NCI-H1694 treated with DMSO at 0.1 percent for 48 hours (cell line): Measurements from ENCODE around the gene PMF1.

ENCODE experiments used
- DNase-seq: peaks from one replicate; lab custom pipeline; 2025; lab: John Stamatoyannopoulos, UW

PMF1 gene

DNA sequence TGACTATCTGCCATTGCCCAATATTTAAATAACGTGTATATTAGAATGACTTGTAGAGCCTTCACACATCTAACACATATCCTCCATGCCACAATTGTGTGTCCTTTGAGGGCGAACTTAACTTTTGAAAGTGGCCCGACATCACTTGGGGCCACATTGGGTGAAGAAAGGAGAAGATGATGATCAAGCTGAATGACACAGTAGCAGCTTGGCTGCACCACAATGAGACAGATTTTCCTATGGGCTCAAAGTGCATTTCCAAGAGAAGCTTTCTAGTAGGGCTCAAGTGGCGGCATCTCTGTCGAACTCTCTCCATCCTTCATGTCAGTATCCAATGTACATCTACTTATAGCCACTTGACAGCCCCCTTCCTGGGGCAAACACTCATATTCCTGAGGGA is 25.4 kb downstream of the PMF1 start:
- no peak for DNase-seq

DNA sequence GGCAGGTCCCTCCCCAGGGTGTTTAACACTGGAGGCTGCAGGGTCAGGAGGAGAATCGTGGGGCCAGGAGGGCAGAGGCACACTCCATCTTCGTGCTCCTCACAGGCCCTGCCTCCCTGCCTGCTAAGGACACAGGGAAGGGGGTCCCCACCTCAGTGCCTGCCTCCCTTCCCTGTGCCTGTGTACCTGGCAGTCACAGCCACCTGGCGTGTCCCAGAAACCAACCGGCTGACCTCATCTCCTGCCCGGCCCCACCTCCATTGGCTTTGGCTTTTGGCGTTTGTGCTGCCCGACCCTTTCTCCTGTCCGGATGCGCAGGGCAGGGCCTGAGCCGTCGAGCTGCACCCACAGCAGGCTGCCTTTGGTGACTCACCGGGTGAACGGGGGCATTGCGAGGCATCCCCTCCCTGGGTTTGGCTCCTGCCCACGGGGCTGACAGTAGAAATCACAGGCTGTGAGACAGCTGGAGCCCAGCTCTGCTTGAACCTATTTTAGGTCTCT is 28.6 kb downstream of the PMF1 start:
- DNase-seq, result peak; percentile 21

DNA sequence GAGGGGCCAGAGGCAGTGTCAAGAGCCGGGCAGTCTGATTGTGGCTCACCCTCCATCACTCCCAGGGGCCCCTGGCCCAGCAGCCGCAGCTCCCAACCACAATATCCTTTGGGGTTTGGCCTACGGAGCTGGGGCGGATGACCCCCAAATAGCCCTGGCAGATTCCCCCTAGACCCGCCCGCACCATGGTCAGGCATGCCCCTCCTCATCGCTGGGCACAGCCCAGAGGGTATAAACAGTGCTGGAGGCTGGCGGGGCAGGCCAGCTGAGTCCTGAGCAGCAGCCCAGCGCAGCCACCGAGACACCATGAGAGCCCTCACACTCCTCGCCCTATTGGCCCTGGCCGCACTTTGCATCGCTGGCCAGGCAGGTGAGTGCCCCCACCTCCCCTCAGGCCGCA is 29.1 kb downstream of the PMF1 start, which contains the start of gene BGLAP:
Gene BGLAP (plus strand): TSS at position 259 of the 400 bp plus-strand sequence. CDS start 48 bp downstream, at position 307.
- DNase-seq, result no peak

DNA sequence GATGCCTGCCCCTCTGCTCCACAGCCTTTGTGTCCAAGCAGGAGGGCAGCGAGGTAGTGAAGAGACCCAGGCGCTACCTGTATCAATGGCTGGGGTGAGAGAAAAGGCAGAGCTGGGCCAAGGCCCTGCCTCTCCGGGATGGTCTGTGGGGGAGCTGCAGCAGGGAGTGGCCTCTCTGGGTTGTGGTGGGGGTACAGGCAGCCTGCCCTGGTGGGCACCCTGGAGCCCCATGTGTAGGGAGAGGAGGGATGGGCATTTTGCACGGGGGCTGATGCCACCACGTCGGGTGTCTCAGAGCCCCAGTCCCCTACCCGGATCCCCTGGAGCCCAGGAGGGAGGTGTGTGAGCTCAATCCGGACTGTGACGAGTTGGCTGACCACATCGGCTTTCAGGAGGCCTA is 29.9 kb downstream of the PMF1 start:
- no peak for DNase-seq

DNA sequence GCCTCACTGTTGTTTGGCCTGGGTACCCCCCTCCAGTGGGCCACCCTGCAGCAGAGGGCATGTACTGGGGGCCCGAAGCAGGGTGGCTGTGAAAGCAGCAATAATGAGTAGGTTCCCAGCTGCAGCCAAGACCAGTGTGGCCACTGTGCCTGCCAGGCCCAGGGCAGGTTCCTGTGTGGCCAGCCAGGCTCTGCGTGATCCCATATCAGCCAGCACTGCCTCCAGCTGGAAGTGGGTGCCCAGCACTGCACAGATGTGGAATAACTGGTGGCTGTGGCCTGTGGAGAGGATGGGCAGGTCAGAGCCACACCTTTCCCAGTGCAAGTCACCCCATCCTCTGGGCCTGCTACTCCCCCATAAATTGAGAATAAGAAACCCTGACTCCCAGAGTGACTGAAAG is 31.3 kb downstream of the PMF1 start:
- DNase-seq, result no peak

DNA sequence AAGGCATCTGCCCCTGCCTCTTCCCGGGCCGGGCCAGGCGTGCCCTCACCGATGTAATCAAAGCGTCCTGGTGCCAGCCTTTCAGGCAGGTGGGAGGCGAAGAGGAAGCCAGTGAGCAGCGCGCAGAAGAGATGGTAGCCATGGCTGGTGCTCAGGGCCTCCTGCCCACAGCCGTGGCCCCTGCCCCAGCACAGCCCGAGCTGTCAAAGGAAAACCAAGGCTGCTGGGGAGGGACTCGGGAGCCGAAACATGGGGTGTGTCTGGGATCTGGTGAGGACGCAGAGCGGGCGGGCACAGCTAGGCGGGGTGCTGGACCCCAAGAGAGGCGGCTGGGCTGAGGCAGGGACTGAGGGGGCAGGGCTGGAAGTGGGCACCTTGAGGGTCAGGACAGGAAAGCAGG is 31.9 kb downstream of the PMF1 start:
- no peak for DNase-seq

DNA sequence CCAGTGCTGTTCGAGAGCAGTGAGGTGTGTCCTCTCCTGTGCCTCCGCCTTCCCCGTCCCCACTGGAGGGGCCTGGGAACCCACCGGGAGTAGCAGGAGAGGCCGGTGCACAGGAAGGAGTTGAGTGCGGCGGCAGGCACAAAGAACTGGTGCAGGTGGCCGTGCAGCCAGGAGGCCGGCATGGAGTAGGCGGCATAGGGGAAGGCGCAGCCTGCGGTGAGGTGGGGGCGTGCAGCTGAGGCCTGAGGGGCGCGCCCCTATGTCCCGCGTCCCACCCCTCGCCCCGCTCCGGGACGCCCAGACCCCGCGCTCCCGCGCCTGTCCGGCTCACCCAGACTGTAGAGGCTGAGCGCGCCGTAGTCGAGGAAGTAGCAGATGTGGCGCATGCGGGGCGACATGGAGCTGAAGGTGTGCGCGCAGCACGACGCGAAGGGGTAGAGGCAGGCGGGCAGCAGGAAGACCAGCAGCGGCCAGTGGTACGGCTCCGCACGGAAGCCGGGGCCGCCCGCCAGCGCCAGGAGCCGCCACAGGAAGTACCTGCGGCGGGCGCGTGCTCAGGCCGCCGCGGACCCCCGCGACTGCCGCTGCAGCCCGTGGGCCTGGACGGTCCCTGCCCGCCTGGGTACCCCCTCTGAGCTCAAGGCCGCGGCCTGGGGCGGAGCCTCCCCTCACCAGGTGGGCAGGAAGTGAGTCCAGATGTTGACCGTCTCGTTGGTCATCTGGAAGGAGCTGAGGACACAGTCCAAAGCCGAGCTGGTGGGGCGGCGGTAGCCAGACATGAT is 32.8 kb downstream of the PMF1 start:
- peak; percentile 26 for DNase-seq

DNA sequence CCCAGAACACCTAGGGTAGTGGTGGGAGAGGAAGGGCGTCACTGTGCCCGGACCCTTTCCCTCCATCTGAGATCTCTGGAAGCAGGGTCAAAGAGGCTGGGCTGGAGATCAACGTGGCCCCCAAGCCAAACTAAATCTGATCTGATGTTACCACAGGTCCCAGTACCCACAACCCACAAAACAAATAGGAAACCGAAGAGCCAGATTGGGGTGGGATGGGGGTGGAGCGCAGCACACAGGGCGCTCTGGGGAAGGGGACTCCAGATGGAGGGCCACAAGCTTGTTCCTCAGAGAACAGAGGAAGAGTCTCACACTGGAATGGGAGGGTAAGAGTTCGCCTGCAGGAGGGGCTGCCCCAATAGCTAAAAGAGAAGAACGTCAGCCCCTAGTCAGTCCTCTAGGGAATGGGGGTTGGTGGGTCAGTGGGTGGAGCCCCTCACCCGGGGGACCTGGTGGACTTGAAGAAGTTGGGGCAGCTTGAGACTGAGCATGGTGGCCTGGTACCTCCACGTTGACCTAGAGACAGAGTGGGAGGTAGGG is 33.5 kb downstream of the PMF1 start:
- DNase-seq, result no peak

DNA sequence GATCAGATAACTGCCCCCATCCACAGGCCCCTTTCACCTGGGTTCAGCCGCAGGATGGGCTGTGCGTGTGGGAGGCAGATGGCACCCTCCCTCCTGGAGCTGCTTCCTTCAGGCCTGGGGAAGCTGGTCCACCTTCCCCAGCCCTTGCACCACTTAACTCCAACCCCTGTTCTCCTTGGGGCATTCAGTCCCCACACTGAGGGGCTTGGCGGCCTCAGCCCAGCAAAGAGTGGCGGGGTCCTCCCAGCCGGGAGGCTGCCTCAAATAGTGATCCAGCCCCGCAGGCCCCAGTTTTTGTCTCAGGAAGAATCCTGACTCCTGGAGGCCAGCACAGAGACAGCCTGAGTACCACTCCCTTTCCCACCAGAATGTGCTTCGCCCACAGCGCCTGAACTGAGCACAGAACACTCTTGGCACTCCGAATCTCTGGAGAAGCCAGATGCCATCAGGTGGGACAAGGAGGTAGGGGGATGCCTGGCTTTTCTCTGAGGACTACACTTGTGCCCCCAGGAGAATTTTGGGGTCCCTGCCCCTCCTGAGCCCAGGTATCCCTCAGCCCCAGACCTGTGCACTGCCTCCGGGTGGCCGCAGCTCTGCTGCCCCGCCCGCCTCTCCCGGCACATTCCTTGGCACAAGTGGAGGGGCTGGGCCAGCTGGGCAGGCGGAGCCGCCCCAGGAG is 34.1 kb downstream of the PMF1 start:
- no peak for DNase-seq

DNA sequence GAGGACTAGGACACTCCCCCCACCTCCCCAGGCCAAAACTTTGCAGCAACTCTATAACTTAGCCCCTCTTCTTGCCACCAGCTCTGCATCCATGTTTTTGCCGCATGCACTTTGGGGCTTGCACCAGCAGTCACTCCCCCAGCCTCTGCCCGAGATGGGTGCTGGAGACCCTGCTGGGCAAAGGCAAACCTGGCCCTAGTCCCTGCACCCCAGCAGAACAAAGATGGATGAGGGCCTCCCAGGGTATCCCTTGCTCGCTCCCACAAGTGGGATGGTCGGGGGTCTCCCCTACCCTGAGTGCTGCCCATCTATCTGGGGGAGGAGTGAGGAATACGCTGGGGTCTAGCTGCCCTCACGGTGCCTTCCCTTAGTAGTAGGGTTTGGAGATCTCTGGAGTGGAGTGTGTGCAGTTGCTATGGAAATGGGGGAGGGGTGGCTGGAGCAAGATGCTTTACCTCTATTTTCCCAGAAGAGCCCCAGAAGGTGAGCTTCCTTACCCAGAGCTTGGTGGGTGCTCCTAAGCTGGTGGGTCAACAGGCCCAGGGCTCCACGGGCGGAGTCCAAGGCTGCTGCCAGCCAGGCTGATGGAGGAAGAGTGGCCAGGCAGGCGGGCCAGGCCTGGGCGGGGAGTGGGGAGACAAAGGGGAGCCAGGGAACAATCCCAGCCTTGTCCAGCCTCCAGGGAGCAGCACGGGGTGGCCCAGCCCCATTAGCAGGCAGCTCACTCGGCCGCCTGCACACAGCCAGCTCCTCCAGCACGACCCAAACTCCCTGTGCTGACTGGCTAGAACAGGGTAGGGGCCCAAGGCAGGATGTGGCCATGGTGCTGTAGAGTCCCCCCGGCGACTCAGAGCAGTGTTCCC is 34.9 kb downstream of the PMF1 start, which contains the start of gene PAQR6:
Gene PAQR6 (minus strand): TSS at position 597 of the 863 bp plus-strand sequence. CDS start 1,325 bp downstream, outside the sequence.
- DNase-seq, result no peak

DNA sequence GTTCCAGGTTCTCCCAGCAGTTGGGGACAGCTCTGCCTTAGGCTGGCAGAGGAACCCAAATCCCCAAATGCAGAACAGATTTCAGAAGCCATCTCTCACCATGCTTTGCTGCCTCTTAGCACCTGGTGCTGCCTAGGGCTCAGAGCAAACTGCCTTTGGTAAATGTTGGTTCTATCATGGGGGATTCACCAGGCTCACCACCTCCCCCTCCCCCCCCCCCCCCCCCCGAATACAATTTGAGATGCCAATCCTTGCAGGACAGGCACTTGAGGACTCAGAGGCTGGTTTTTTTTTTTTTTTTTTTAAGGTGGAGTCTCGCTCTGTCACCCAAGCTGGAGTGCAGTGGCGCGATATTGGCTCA is 35.5 kb downstream of the PMF1 start:
- DNase-seq, result no peak

DNA sequence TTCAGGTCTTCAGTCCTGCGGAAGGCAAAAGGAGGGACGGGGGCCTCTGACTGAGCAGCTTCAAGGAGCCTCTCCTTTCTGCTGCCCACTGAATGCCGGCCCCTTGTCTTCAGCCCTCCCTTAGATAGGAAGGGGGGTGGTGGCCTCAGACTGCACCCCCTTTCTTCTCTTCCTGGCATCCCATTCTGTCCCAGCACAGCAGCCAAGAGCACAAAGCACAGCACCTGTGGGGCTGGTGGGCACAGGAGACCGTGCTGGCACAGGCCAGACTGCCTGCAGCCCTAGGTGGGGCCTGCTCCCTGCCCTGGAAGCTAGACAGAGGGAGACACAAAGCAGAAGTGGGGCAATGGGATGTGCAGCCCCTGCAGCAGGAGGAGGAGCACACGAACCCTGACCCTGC is 36.8 kb downstream of the PMF1 start:
- DNase-seq, result no peak

DNA sequence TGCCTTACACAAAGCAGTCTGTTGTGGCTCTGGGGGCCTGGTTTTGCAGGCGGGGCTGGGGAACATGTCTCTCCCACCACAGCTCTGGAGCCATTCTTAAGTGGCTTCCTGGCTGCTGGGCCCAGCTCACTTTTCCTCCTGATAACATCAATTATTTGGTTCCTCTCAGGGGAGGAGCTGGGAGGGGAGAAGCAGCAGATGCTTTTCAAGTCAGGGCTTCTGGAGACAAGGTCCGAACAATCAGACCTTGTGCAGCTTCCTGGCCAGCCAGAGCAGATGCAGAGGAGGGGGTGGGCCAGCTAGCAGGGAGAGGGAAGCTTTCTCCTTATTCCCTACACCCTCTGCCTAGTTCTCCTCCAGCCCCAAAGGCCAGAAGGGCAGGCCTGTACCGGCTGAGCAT is 38.7 kb downstream of the PMF1 start:
- DNase-seq, result no peak

DNA sequence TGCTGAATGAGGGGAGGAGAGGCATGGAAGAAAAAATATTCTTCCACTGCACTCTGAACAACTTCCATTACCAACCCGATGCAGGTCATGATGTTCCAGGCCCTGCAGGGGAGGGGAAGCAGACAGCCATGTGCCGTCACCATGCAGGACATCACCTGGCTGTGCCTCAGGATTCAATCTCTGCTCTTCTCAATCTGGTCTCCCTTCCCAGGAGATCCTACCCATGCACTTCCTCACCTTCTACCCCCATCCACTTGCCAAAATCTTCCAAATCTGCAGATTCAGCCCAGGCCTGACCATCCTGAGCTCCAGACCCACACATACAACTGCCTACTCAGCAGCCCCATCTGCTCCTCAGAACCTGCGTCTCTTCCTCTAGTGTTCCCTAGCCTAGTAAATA is 40.8 kb downstream of the PMF1 start:
- no peak for DNase-seq

DNA sequence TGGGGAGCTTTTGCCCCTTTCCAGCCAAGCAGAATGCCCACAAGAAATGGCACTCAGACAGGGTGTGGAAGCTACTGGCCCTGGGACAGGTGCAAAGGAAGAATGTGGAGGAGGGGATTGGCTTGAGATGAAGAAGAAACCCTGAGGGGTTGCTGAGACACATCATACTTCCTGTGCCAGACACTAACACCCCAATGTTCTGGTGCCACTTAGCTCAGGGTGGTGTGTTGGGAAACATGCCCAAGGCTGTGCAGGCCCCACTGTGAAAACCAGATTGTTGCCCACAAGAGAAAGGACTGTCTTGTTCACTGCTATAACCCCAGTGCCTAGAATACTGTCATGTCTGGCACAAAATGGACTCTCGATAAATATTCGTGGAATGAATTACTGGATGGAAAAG is 44.9 kb downstream of the PMF1 start:
- DNase-seq, result no peak

DNA sequence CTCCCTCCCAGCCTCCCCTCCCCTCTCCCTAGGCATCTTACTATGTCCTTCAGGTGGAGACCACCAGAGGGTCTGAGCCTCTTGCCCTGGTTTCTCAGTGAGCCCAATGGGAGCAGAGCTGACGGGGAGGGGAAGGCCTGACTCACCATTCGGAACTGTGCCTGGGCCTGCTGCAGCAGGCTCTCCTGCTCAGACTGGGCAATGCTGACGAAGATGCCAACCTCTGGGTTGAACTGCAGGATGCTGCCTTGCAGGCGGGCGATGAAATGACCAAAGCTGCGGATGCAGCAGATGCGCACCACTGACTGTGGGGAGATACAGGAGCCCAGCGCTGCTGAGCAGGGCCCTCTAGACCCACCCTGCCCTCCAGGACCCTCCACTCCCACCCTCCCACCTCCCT is 46.1 kb downstream of the PMF1 start:
- DNase-seq, result no peak

DNA sequence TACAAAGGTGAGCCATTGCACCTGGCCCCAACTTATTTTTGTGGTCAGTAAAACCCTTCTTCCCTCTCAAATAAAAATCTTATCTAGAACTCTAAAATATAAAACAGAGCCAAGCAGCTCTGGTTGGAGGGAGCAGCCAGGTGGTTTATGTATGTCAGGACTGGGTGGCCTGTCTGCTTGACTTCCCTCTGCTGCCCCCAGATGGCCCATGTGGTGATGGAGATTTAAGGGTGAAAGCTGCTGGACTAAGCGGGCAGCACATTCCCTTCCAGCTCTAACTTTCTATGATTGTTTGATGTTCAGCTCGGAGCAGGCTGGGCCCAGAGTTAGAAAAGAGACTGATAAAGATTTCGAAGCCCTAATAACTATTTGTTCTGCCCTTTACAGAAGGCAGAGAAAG is 47.0 kb downstream of the PMF1 start:
- no peak for DNase-seq

DNA sequence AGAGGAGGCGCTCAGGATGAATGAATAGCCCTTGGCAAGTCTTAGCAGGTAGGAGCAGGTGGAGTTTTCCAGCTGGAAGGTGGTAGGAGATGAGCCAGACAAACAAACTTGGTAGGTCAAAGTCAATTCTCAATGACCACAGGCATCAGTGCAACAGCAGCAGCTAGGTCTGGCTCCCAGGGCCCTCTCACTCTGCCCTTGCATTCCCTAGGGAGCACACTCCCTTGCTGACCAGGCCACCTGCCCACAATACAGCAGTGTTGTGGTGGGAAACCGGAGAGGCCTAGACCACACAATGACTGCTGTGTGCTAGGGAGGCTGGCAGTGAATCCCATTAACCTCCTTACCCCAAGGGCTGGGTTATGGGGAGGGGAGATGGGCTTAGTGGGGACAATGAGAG is 48.1 kb downstream of the PMF1 start:
- no peak for DNase-seq

DNA sequence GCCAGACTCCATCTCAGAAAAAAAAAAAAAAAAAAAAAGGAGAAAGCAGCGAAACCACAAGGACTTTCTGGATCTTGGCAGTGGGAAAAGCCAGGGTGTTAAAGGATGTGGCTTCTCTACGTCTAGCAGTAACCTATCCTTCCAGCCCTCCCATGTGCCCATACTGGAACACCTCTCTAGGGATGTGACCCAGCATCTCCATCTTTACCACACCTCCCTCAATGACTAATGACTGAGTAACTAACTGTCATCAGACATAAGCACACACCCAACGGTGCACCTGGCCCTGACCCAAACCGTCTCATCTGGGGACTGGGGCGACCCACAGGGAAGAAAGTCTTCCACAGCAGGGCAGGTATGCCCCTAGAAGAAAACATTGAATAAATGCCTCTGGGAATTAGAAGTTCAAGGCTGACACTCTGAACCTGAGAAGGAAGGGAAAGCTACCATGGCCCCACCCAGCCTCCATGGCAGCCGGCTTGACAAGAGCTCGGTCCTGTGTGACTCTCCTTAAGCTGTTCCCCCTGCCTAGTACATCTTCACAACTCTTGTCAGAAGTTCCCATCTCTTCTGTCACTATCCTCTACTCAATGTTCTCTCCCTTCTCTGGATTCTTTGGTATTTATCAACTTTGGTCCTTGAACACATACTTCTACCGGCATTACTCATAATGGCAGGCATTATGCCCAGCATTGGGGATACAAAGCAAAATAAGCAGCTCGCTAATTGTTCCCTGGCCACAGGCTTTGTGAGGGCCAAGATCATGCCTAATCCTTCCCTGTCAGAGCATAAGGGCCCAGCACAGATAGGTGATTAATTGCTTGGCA is 49.9 kb downstream of the PMF1 start:
- DNase-seq, result no peak

DNA sequence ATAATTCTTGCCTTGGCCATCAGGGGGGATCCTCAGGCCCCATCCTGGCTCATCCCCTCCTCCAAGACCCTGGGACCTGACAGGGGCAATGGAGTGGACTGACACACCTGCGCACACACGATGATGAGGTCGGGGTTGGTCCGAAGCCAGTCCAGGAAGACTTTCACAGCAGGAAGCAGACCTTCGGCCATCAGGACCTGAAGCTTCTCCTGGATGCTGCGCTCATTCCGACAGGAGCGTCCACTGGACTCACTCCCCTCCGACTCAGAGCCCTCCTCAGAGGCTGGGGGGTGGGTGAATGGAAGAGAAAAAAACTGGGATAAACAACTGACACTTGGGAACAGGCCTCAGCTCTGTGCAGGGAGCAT is 50.5 kb downstream of the PMF1 start:
- no peak for DNase-seq

DNA sequence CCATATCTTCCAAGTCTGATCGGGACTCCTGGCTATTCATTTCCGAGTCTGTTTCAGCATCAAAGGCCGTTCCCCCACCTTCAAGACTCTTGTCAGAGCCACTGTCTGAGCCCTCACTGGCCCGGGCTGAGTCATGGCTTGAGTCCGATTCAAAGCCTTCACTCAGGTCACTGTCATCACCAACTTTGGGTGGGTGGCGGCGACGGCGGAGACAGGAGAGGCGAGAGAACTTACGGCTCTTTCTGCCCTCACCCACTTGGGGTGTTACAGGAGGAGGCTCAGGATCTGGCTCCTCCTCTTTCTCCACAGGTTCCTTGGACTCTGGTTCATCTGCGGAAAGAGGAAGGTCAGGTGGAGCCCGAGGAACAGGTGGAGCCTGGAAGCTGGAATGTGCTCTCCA is 53.2 kb downstream of the PMF1 start:
- no peak for DNase-seq
